PC-9 (cell line): Measurements from ENCODE around the gene SUPT3H. TPM values are rescaled to one million over a fixed set of nuclear protein-coding genes. Genes with fewer than 3 reads are reported as not detected.
"Not testable (repeated sequence)": the region's sequence is repeated elsewhere in the genome, so short reads cannot be mapped to it uniquely, and the experiment has no call there.

Experiments used
- BruUV-seq: library from RNA; stranded (reverse); fragments of 400-500 nt; replicated peaks from 2 replicates; lab custom pipeline; 2021; lab: Mats Ljungman, UMichigan
- CTCF ChIA-PET: fragments of 300-600 bp; sonication (Branson Sonifier 250); formaldehyde crosslinking; loops from one replicate; lab custom pipeline; 2022; ENCODE audit warnings: antibody characterized with exemption; lab: Charles Lee
- POLR2A ChIA-PET: fragments of 300-600 bp; sonication (Branson Sonifier 250); formaldehyde crosslinking; loops from one replicate; lab custom pipeline; 2022; ENCODE audit warnings: antibody characterized with exemption; ENCODE audit not compliant: unreplicated experiment; lab: Charles Lee
- DNase-seq, 2 experiments: peaks; one replicate each; pipeline versions ENCODE4 v3.0.0 to v3.0.0-alpha.2; 2015 to 2022; ENCODE audit warnings: mixed read lengths in 1 of 2
- H2AFZ ChIP-seq: fragments of 200-600 bp; sonication (generic); 2 replicates; pipeline ENCODE4 v1.8.1; 2017; ENCODE audit warnings: antibody characterized with exemption
- H3F3A ChIP-seq: fragments of 200-600 bp; sonication (generic); 2 replicates; pipeline ENCODE4 v1.8.1; 2017; ENCODE audit warnings: antibody characterized with exemption, mild to moderate bottlenecking, low read depth; ENCODE audit not compliant: insufficient read depth
- H3K27ac ChIP-seq: fragments of 200-600 bp; sonication (generic); 2 replicates; pipeline ENCODE4 v1.6.1; 2016; ENCODE audit warnings: mixed run types
- H3K27me3 ChIP-seq: fragments of 200-600 bp; sonication (generic); 2 replicates; pipeline ENCODE4 v1.6.1; 2016; ENCODE audit warnings: low read depth, mixed run types; ENCODE audit not compliant: insufficient read depth
- H3K36me3 ChIP-seq: fragments of 200-600 bp; sonication (generic); 2 replicates; pipeline ENCODE4 v1.6.1; 2016; ENCODE audit warnings: low read depth, mixed run types
- H3K4me1 ChIP-seq: fragments of 200-600 bp; sonication (generic); replicated peaks from 2 replicates; pipeline ENCODE4 v1.6.1; 2016; ENCODE audit warnings: mixed run types; ENCODE audit not compliant: insufficient read depth
- H3K4me2 ChIP-seq: fragments of 200-600 bp; sonication (generic); 2 replicates; pipeline ENCODE4 v1.6.1; 2017; ENCODE audit warnings: mixed run types
- H3K4me3 ChIP-seq: fragments of 200-600 bp; sonication (generic); 2 replicates; pipeline ENCODE4 v1.6.1; 2016; ENCODE audit warnings: mixed run types
- H3K79me2 ChIP-seq: fragments of 200-600 bp; sonication (generic); 2 replicates; pipeline ENCODE4 v1.6.1; 2017; ENCODE audit warnings: low read depth, mixed run types
- H3K9me2 ChIP-seq: fragments of 200-600 bp; sonication (generic); 2 replicates; pipeline ENCODE4 v1.8.1; 2017; ENCODE audit warnings: mild to moderate bottlenecking; ENCODE audit not compliant: insufficient read depth
- H3K9me3 ChIP-seq: fragments of 200-600 bp; sonication (generic); 2 replicates; pipeline ENCODE4 v1.8.1; 2016; ENCODE audit warnings: low read depth; ENCODE audit not compliant: insufficient read depth
- H4K20me1 ChIP-seq: fragments of 200-600 bp; sonication (generic); 2 replicates; pipeline ENCODE4 v1.8.1; 2017; ENCODE audit not compliant: insufficient read depth
- CTCF ChIP-seq: fragments of 200-600 bp; sonication (generic); conservative IDR thresholded peaks from 2 replicates; pipeline ENCODE4 v1.6.1; 2017; ENCODE audit warnings: mixed run types, antibody characterized with exemption, mild to moderate bottlenecking, moderate library complexity
- EZH2 ChIP-seq: fragments of 200-600 bp; sonication (generic); IDR thresholded peaks from 2 replicates; pipeline ENCODE4 v1.8.0; 2017; ENCODE audit warnings: antibody characterized with exemption, low read depth
- intact Hi-C: fragments of 100-400 bp; cut with micrococcal nuclease; formaldehyde crosslinking; loops from one replicate; pipeline ENCODE4 v1.10.0; 2022; ENCODE audit not compliant: unreplicated experiment
- total RNA-seq: library from RNA; stranded (reverse); gene quantifications from 2 replicates; pipeline ENCODE4 v1.2.3, GENCODE V29; 2021

The SUPT3H gene
- total RNA-seq, 1 experiment from 2014 or later, result 9.2 TPM

DNA sequence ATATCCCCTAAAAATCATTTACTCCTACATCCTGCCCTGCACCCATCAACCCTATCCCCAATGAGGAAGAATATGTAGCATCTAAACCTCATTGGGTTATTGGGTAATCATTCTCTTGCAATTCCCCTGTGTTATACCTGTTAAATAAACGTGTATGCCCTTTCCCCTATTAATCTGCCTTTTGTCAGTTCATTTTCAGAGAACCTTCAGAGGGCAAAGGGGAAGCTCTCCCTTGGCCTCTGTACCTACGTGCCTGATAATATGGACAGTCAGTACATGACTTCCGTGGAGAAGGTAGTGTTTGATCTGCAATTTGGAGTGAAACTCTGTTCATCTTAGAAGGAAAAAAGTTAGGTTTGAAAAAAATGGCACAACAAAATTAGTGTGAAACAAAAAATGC lies 223.1 kb downstream of the SUPT3H start:
- Histone ChIP-seq H3K27me3 (no peaks in the 10 kb centered on the region), H3K4me2 (no peak overlapping the region), H3F3A (no peaks in the 10 kb centered on the region), H3K4me3 (no peak overlapping the region), H3K27ac (no peak overlapping the region), H2AFZ (no peak overlapping the region), H3K36me3 (no peaks in the 10 kb centered on the region), H3K9me3 (0 out of 2 replicates have a peak, but pooled peaks cover 3% of the 10 kb centered on the region), H3K79me2 (no peaks in the 10 kb centered on the region), H3K9me2 (no peaks in the 10 kb centered on the region; the same call in 1 of the 2 replicates), H4K20me1 (no peaks in the 10 kb centered on the region), H3K4me1 (no peaks in the 10 kb centered on the region)
- intact Hi-C loops, result no loop called here
- BruUV-seq, result no TSS peak
- no peak for DNase-seq
- CTCF ChIA-PET, result no interaction called here
- TF ChIP-seq CTCF (no peak), EZH2 (no peak)
- POLR2A ChIA-PET, result no interaction called here

- no TSS peak for BruUV-seq
Observed at GRCh38 chr6:45148711-45149341, 228.9 kb downstream of the SUPT3H start.

DNA sequence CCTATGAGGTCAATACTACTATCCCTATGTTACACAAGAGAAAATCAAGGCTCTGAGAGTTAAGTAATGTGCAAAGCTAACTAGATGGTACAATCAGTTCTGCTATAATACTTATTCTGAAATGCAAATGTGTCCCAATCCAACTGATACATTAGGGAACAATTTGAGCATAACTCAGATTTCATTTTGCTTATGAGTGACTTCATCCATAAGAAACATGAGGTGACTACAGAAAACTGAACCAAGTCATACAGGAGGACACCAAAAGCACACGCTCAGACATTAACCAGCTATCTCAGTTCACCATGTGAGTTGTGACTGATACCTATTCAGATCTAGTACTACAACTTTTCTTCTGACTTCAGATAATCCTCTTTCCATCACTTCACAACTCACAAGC lies 229.5 kb downstream of the SUPT3H start:
- Histone ChIP-seq H3K36me3 (no peaks in the 10 kb centered on the region), H4K20me1 (no peaks in the 10 kb centered on the region), H3K27me3 (no peaks in the 10 kb centered on the region), H3K9me3 (no peaks in the 10 kb centered on the region; the same call in 1 of the 2 replicates), H3K4me2 (no peak overlapping the region), H3K4me1 (no peaks in the 10 kb centered on the region), H3K79me2 (no peaks in the 10 kb centered on the region), H3K27ac (no peak overlapping the region), H3K9me2 (0 out of 2 replicates have a peak, but pooled peaks cover 6% of the 10 kb centered on the region), H3F3A (no peaks in the 10 kb centered on the region), H2AFZ (no peak overlapping the region), H3K4me3 (no peak overlapping the region)
- POLR2A ChIA-PET, result no interaction called here
- TF ChIP-seq CTCF (no peak), EZH2 (no peak)
- BruUV-seq, result no TSS peak
- DNase-seq, result no peak
- CTCF ChIA-PET, result no interaction called here
- intact Hi-C loops, result no loop called here

More at GRCh38 chr6:45148711-45149341, 228.9 kb downstream of the SUPT3H start:
- POLR2A ChIA-PET, result no interaction called here
- TF ChIP-seq EZH2 (no peak), CTCF (no peak)
- no peak overlapping the region for H3K4me3 ChIP-seq
- no peak overlapping the region for H3K4me2 ChIP-seq
- H2AFZ ChIP-seq, result no peak overlapping the region
- no peaks in the 10 kb centered on the region; the same call in 1 of the 2 replicates for H3K9me3 ChIP-seq
- no peaks in the 10 kb centered on the region for H3K79me2 ChIP-seq
- H3K27me3 ChIP-seq, result no peaks in the 10 kb centered on the region
- DNase-seq, result no peak
- no peaks in the 10 kb centered on the region for H4K20me1 ChIP-seq
- H3K36me3 ChIP-seq, result no peaks in the 10 kb centered on the region
- intact Hi-C loops, result no loop called here
- no peak overlapping the region for H3K27ac ChIP-seq
- CTCF ChIA-PET, result no interaction called here
- H3K9me2 ChIP-seq, result 0 out of 2 replicates have a peak, but pooled peaks cover 6% of the 10 kb centered on the region
- no peaks in the 10 kb centered on the region for H3K4me1 ChIP-seq
- H3F3A ChIP-seq, result no peaks in the 10 kb centered on the region

- H2AFZ ChIP-seq, H3K79me2 ChIP-seq, H3K9me2 ChIP-seq, H3K4me2 ChIP-seq, H3K9me3 ChIP-seq, DNase-seq, H3K4me3 ChIP-seq, H3K4me1 ChIP-seq, H3K36me3 ChIP-seq, H3K27ac ChIP-seq, H3K27me3 ChIP-seq, H3F3A ChIP-seq, BruUV-seq, H4K20me1 ChIP-seq, CTCF ChIA-PET, intact Hi-C loops, POLR2A ChIA-PET: not testable (repeated sequence)
Observed at GRCh38 chr6:45145658-45146057, 232.1 kb downstream of the SUPT3H start.
